ENCODE measurements around the gene FAM170B. TPM values are rescaled to one million over a fixed set of nuclear protein-coding genes. Genes with fewer than 3 reads are reported as not detected.

Gene FAM170B
- total RNA-seq, 4 donors from 2014 or later: not detected

GRCh38 chr10:49099046-49099445, 34.8 kb downstream of the FAM170B start:
- no peak for TF ChIP-seq CTCF (IDR thresholded peaks at IDR 0.05; ENCODE audit: low read depth)

GRCh38 chr10:49096890-49097445, 36.9 kb downstream of the FAM170B start:
- TF ChIP-seq CTCF (IDR thresholded peaks at IDR 0.05; ENCODE audit: low read depth): no peak

GRCh38 chr10:49094646-49095045, 39.2 kb downstream of the FAM170B start:
- no peak for TF ChIP-seq CTCF (IDR thresholded peaks at IDR 0.05; ENCODE audit: low read depth)

GRCh38 chr10:49093922-49094321, 39.9 kb downstream of the FAM170B start:
- TF ChIP-seq CTCF (IDR thresholded peaks at IDR 0.05; ENCODE audit: low read depth): no peak

GRCh38 chr10:49092477-49092876, 41.3 kb downstream of the FAM170B start:
- TF ChIP-seq CTCF (IDR thresholded peaks at IDR 0.05; ENCODE audit: low read depth): no peak

GRCh38 chr10:49091450-49092210, 42.2 kb downstream of the FAM170B start:
- TF ChIP-seq CTCF (IDR thresholded peaks at IDR 0.05; ENCODE audit: low read depth): no peak

GRCh38 chr10:49090696-49091380, 43.0 kb downstream of the FAM170B start:
- no peak for TF ChIP-seq CTCF (IDR thresholded peaks at IDR 0.05; ENCODE audit: low read depth)
